Osteoblast (primary cell): ENCODE results near the gene PTPRN2. TPM values are rescaled to one million over a fixed set of nuclear protein-coding genes. Genes with fewer than 3 reads are reported as not detected.

ENCODE experiments used
- DNase-seq: peaks from one replicate; pipeline ENCODE4 v3.0.0; 2011; ENCODE audit warnings: low spot score, mixed read lengths; ENCODE audit not compliant: insufficient read length; ENCODE audit errors: missing footprints
- H2AFZ ChIP-seq: 2 replicates; pipeline ENCODE4 v1.6.0; 2011; ENCODE audit warnings: mild to moderate bottlenecking, low read length
- H3K27ac ChIP-seq: 2 replicates; pipeline ENCODE4 v1.5.1; 2011; ENCODE audit warnings: mild to moderate bottlenecking, low read depth, low read length, moderate library complexity
- H3K27me3 ChIP-seq: 2 replicates; pipeline ENCODE4 v1.6.0; 2012; ENCODE audit warnings: mild to moderate bottlenecking, control low read depth, inconsistent platforms, low read length, moderate library complexity; ENCODE audit not compliant: insufficient read depth
- H3K36me3 ChIP-seq: 2 replicates; pipeline ENCODE4 v1.5.1; 2011; ENCODE audit warnings: mild to moderate bottlenecking, low read length, control low read depth, moderate library complexity; ENCODE audit not compliant: insufficient read depth
- H3K4me1 ChIP-seq: 2 replicates; pipeline ENCODE4 v1.5.1; 2011; ENCODE audit warnings: mild to moderate bottlenecking, low read length, control low read depth, moderate library complexity; ENCODE audit not compliant: insufficient read depth
- H3K4me2 ChIP-seq: 2 replicates; pipeline ENCODE4 v1.6.0; 2011; ENCODE audit warnings: mild to moderate bottlenecking, low read length; ENCODE audit not compliant: insufficient read depth
- H3K4me3 ChIP-seq: fragments of 200-600 bp; sonication (generic); 3 replicates; pipeline ENCODE4 v1.5.1; 2012; ENCODE audit warnings: mild to moderate bottlenecking, low read length, inconsistent platforms; ENCODE audit not compliant: insufficient read depth
- H3K79me2 ChIP-seq: 2 replicates; pipeline ENCODE4 v1.6.0; 2012; ENCODE audit warnings: mild to moderate bottlenecking, low read length, control low read depth, inconsistent platforms; ENCODE audit not compliant: insufficient read depth
- H3K9me3 ChIP-seq: 2 replicates; pipeline ENCODE4 v1.5.1; 2011; ENCODE audit warnings: low read depth, low read length, control low read depth
- H4K20me1 ChIP-seq: 2 replicates; pipeline ENCODE4 v1.6.0; 2012; ENCODE audit warnings: mild to moderate bottlenecking, low read length, control low read depth; ENCODE audit not compliant: insufficient read depth
- total RNA-seq: library from RNA; depleted of rRNA; stranded (reverse); fragments of >200 nt; gene quantifications from 2 replicates; pipeline ENCODE4 v1.2.3, GENCODE V29; 2012
- TF ChIP-seq, protein P1 (sequence below): IDR thresholded peaks from 2 replicates; pipeline ENCODE4 v1.5.1; 2011; ENCODE audit warnings: mild to moderate bottlenecking, low read depth, low read length, moderate library complexity; ENCODE audit errors: extremely low read depth

PTPRN2 gene
- total RNA-seq, 1 donor: 0.36 TPM

DNA sequence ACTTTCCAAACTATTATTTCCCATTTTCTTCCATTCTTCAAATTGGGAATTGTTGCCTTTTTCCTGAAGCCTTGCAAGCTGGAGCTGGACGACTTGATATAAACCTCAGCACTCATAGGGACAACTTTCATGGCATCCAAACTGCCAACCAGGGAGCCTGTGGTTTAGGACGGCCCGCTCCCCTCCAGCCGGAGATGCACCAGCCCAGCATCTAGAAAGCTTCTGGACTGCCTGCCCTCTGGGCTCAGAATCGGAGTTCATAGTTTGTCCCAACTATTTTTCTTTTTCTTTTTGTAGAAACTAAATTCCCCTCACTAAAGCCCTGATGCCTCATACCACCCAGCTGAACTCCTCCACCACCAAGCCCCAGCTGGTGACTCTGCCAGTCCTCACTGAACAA lies 1050.6 kb downstream of the PTPRN2 start:
- H4K20me1 ChIP-seq: no peaks in the 10 kb centered on the region
- H3K9me3 ChIP-seq: no peaks in the 10 kb centered on the region
- no peaks in the 10 kb centered on the region for H3K79me2 ChIP-seq
- no peak for DNase-seq
- TF ChIP-seq, protein P1, sequence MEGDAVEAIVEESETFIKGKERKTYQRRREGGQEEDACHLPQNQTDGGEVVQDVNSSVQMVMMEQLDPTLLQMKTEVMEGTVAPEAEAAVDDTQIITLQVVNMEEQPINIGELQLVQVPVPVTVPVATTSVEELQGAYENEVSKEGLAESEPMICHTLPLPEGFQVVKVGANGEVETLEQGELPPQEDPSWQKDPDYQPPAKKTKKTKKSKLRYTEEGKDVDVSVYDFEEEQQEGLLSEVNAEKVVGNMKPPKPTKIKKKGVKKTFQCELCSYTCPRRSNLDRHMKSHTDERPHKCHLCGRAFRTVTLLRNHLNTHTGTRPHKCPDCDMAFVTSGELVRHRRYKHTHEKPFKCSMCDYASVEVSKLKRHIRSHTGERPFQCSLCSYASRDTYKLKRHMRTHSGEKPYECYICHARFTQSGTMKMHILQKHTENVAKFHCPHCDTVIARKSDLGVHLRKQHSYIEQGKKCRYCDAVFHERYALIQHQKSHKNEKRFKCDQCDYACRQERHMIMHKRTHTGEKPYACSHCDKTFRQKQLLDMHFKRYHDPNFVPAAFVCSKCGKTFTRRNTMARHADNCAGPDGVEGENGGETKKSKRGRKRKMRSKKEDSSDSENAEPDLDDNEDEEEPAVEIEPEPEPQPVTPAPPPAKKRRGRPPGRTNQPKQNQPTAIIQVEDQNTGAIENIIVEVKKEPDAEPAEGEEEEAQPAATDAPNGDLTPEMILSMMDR: no peak
- no peak overlapping the region for H2AFZ ChIP-seq
- H3K4me3 ChIP-seq: no peak overlapping the region
- H3K36me3 ChIP-seq: no peaks in the 10 kb centered on the region
- H3K27me3 ChIP-seq: no peaks in the 10 kb centered on the region
- no peak overlapping the region for H3K27ac ChIP-seq
- no peak overlapping the region for H3K4me2 ChIP-seq
- no peaks in the 10 kb centered on the region for H3K4me1 ChIP-seq

DNA sequence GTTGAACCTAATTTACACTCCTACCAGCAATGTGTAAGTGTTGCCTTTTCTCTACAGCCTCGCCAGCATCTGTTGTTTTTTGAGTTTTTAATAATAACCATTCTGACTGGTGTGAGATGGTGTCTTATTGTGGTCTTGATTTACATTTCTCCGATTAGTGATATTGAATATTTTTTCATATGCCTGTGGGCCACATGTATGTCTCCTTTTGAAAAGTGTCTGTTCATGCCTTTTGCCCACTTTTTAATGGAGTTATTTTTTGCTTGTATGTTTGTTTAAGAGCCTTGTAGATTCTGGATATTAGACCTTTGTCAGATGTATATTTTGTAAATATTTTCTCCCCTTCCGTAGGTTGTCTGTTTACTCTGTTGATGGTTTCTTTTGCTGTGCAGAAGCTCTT lies 1055.6 kb downstream of the PTPRN2 start:
- Histone ChIP-seq H3K4me3 (no peak overlapping the region), H3K4me1 (no peaks in the 10 kb centered on the region), H3K36me3 (no peaks in the 10 kb centered on the region), H3K27me3 (no peaks in the 10 kb centered on the region), H4K20me1 (no peaks in the 10 kb centered on the region), H3K79me2 (no peaks in the 10 kb centered on the region), H3K4me2 (no peak overlapping the region), H3K27ac (no peak overlapping the region), H2AFZ (no peak overlapping the region), H3K9me3 (no peaks in the 10 kb centered on the region)
- TF ChIP-seq, protein P1: no peak
- DNase-seq: no peak

DNA sequence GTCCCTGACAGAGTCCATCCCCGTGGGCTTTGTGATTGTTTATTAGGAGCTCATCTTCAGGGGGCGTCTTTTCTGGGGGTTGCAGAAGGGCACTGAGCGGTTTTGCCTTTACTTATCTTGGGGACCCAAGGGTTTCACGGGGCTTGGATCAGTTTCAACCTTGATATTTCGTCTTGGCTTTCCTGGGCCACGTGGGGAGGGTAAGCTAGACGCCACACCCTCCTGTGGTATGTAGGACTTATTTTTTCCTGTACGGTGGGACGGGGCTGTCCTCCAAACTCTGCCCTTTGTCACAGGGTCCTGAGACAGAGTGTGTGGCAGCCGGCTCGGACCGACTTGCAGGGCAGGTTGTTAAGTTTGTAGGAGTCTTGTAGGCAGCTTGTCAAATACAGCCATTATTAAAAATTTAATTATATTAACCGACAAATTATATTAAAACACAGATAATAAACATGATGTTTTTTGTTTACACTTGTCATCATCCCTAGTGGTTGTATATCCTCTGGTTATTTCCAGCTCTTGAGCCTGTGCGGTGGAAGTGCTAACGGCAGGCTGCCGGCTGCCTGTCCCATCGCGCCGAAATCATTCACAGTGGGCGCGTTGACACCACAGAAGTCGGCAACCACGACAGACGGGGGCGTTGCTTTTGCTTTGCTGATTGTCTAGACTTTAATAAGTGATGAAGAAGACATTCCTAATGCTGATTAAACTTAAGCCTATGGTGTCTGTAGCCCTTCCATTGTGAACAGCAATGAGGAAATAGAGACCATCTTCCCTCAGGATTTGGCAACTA lies 1057.7 kb downstream of the PTPRN2 start:
- TF ChIP-seq, protein P1: no peak
- DNase-seq: peak; percentile 51
- Histone ChIP-seq H3K4me3 (no peak overlapping the region), H2AFZ (no peak overlapping the region), H3K27ac (no peak overlapping the region), H3K36me3 (no peaks in the 10 kb centered on the region), H3K79me2 (no peaks in the 10 kb centered on the region), H3K27me3 (no peaks in the 10 kb centered on the region), H3K9me3 (no peaks in the 10 kb centered on the region), H3K4me2 (no peak overlapping the region), H3K4me1 (no peaks in the 10 kb centered on the region), H4K20me1 (no peaks in the 10 kb centered on the region)

DNA sequence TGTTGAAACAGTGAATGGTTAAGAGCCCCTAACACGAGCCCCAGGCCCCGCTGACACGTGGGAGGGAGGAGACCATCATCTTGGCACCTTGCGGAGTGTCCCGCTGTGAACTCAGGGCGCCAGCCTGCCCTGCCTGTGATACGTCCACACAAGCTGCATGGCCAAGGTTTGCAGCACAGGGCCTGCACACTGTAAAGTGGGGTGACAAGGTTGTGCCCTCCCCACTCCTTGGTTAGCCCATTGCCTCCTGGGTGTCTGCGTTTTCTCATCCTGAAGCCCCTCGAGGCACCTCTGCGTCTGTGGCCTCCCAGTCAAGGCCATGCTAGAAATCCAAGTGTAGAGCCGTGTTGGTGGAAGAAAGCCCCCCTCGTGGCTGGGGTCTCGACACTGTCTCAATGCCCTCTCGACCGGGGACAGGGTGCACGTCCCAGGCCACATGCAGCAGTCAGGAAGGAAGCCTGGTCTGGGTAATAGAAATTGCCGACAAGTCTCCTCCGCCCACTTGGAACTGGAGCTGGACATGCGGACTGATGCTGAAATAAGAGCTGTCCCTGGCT lies 1058.8 kb downstream of the PTPRN2 start:
- H3K9me3 ChIP-seq: no peaks in the 10 kb centered on the region
- DNase-seq: peak; percentile 39
- TF ChIP-seq, protein P1: no peak

More for the DNA sequence above, 1058.8 kb downstream of the PTPRN2 start:
- H3K4me1 ChIP-seq: no peaks in the 10 kb centered on the region
- H3K36me3 ChIP-seq: no peaks in the 10 kb centered on the region
- H3K4me3 ChIP-seq: no peak overlapping the region
- H3K79me2 ChIP-seq: no peaks in the 10 kb centered on the region
- no peak overlapping the region for H3K27ac ChIP-seq
- no peaks in the 10 kb centered on the region for H3K27me3 ChIP-seq
- no peaks in the 10 kb centered on the region for H4K20me1 ChIP-seq
- H3K4me2 ChIP-seq: no peak overlapping the region
- no peak overlapping the region for H2AFZ ChIP-seq
